ENCODE data around the gene ZFC3H1.
"Not testable (repeated sequence)": the region's sequence is repeated elsewhere in the genome, so short reads cannot be mapped to it uniquely, and the experiment has no call there.

Gene ZFC3H1

DNA sequence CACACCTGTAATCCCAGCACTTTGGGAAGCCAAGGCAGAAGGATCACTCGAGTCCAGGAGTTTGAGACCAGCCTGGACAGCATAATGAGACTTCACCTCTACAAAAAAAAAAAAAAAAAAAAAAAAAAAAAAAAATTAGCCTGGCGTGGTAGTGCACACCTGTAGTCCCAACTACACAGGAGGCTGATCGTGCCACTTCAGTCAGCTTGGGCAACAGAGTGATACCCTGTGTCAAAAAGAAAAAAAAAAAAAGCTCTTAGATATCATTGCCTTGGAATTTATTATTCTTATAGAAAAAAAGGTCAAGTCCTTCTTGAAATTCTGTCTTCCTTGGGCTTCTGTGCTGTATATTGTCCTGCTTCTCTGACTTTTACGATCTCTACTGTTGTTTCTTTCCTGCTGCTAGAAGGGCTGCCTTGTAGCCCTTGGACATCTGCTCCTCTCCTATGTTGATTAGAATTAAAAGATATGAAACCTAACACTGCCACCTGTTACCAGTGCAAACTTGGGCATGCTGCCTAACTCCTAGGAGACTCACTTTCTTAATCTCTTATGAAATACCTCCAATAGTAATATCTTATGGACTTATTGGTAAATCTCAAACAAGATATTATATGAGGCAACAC lies 28.0 kb upstream of the ZFC3H1 start:
- Histone ChIP-seq H3K4me2 (ENCODE audit: low read depth, low read length) (peak overlapping the region; percentile 93), H3K36me3 (replicated peaks; ENCODE audit: insufficient read depth, low read length) (no peaks in the 10 kb centered on the region), H3F3A (ENCODE audit: insufficient read depth, low read length) (peaks cover 65% of the 10 kb centered on the region), H3K9me2 (replicated peaks; ENCODE audit: insufficient read depth, low read length) (no peaks in the 10 kb centered on the region), H4K20me1 (ENCODE audit: insufficient read depth, low read length) (no peaks in the 10 kb centered on the region), H2AFZ (ENCODE audit: low read length) (no peak overlapping the region), H3K27ac (ENCODE audit: low read length) (peak overlapping the region; percentile 82), H3K4me1 (ENCODE audit: low read length) (peaks cover 41% of the 10 kb centered on the region), H3K27me3 (replicated peaks; ENCODE audit: insufficient read depth, low read length) (no peaks in the 10 kb centered on the region), H3K79me2 (ENCODE audit: low read length) (peaks cover 71% of the 10 kb centered on the region), H3K9me3 (replicated peaks; ENCODE audit: insufficient read depth, low read length) (no peaks in the 10 kb centered on the region), H3K4me3 (ENCODE audit: low read length) (peak overlapping the region; percentile 46), H3K9ac (ENCODE audit: low read length) (peak overlapping the region; percentile 81; the same call in 1 of the 2 replicates)
- DNase-seq, result peak; percentile 53
- no peak for TF ChIP-seq EZH2phosphoT487 (IDR thresholded peaks at IDR 0.05; ENCODE audit: low read length)
- TF ChIP-seq EZH2 (optimal IDR thresholded peaks at IDR 0.05; ENCODE audit: low read depth, low read length), result no peak
- TF ChIP-seq, protein P1, sequence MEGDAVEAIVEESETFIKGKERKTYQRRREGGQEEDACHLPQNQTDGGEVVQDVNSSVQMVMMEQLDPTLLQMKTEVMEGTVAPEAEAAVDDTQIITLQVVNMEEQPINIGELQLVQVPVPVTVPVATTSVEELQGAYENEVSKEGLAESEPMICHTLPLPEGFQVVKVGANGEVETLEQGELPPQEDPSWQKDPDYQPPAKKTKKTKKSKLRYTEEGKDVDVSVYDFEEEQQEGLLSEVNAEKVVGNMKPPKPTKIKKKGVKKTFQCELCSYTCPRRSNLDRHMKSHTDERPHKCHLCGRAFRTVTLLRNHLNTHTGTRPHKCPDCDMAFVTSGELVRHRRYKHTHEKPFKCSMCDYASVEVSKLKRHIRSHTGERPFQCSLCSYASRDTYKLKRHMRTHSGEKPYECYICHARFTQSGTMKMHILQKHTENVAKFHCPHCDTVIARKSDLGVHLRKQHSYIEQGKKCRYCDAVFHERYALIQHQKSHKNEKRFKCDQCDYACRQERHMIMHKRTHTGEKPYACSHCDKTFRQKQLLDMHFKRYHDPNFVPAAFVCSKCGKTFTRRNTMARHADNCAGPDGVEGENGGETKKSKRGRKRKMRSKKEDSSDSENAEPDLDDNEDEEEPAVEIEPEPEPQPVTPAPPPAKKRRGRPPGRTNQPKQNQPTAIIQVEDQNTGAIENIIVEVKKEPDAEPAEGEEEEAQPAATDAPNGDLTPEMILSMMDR (IDR thresholded peaks at IDR 0.05; ENCODE audit: low read length), result no peak

DNA sequence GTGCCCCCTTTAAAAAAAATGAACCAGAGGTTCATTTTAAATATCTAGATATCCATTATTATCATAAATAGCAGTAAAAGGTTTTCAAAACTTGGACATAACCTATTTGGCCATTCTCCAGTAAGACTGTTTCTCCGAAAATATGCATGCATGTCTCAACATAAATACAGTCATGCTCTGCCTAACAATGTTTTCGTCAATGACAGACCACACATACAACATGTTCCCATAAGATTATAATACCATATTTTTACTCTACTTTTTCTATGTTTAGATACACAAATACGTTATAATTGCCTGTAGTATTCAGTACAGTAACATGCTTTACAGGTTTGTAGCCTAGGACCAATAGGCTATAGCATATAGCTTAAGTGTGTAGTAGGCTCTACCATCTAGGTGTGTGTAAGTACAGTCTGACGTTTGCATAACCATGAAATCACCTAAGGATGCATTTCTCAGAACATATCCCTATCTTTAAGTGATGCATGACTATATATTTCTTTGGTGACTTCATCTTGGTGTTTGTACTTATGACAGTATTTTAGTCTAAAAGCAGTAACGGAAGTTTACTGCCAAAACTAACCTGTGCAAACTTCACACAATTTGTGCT lies 25.4 kb upstream of the ZFC3H1 start:
- peak overlapping the region; percentile 93 for H3K4me2 ChIP-seq (ENCODE audit: low read depth, low read length)
- H3K9me3 ChIP-seq (replicated peaks; ENCODE audit: insufficient read depth, low read length), result no peaks in the 10 kb centered on the region
- peaks cover 27% of the 10 kb centered on the region for H3K4me1 ChIP-seq (ENCODE audit: low read length)
- H3K36me3 ChIP-seq (replicated peaks; ENCODE audit: insufficient read depth, low read length), result no peaks in the 10 kb centered on the region
- H2AFZ ChIP-seq (ENCODE audit: low read length), result no peak overlapping the region
- peak; percentile 23 for DNase-seq
- peaks cover 72% of the 10 kb centered on the region for H3F3A ChIP-seq (ENCODE audit: insufficient read depth, low read length)
- H3K4me3 ChIP-seq (ENCODE audit: low read length), result peak overlapping the region; percentile 75
- H4K20me1 ChIP-seq (ENCODE audit: insufficient read depth, low read length), result no peaks in the 10 kb centered on the region
- no peaks in the 10 kb centered on the region for H3K27me3 ChIP-seq (replicated peaks; ENCODE audit: insufficient read depth, low read length)
- peak overlapping the region; percentile 81; the same call in 1 of the 2 replicates for H3K9ac ChIP-seq (ENCODE audit: low read length)
- TF ChIP-seq EZH2 (optimal IDR thresholded peaks at IDR 0.05; ENCODE audit: low read depth, low read length), result no peak
- TF ChIP-seq EZH2phosphoT487 (IDR thresholded peaks at IDR 0.05; ENCODE audit: low read length), result no peak
- TF ChIP-seq, protein P1 (IDR thresholded peaks at IDR 0.05; ENCODE audit: low read length), result no peak
- peak overlapping the region; percentile 82 for H3K27ac ChIP-seq (ENCODE audit: low read length)
- H3K9me2 ChIP-seq (replicated peaks; ENCODE audit: insufficient read depth, low read length), result no peaks in the 10 kb centered on the region
- H3K79me2 ChIP-seq (ENCODE audit: low read length), result peaks cover 60% of the 10 kb centered on the region

DNA sequence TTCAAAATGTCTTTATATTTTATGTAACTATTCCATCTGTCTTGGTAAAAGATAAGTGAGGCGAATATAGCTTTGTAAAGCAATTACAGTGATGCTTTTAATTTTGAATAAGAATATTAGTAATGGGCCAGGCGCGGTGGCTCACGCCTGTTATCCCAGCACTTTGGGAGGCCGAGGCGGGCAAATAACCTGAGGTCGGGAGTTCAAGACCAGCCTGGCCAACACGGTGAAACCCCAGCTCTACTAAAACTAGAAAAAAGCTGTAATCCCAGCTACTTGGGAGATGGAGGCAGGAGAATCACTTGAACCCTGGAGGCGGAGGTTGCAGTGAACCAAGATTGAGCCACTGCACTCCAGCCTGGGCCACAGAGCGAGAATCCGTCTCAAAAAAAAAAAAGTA lies 23.5 kb upstream of the ZFC3H1 start:
- H3K9me2 ChIP-seq (replicated peaks; ENCODE audit: insufficient read depth, low read length); H3K9me3 ChIP-seq (replicated peaks; ENCODE audit: insufficient read depth, low read length); H3K27me3 ChIP-seq (replicated peaks; ENCODE audit: insufficient read depth, low read length); H3K4me1 ChIP-seq (ENCODE audit: low read length); H4K20me1 ChIP-seq (ENCODE audit: insufficient read depth, low read length); DNase-seq; H3K36me3 ChIP-seq (replicated peaks; ENCODE audit: insufficient read depth, low read length): not testable (repeated sequence)
- Histone ChIP-seq H3K79me2 (ENCODE audit: low read length) (peaks cover 42% of the 10 kb centered on the region), H3K27ac (ENCODE audit: low read length) (peak overlapping the region; percentile 82), H2AFZ (ENCODE audit: low read length) (peak overlapping the region; percentile 21), H3K4me3 (ENCODE audit: low read length) (peak overlapping the region; percentile 75), H3F3A (ENCODE audit: insufficient read depth, low read length) (peaks cover 56% of the 10 kb centered on the region), H3K9ac (ENCODE audit: low read length) (peak overlapping the region; percentile 81), H3K4me2 (ENCODE audit: low read depth, low read length) (peak overlapping the region; percentile 93)

DNA sequence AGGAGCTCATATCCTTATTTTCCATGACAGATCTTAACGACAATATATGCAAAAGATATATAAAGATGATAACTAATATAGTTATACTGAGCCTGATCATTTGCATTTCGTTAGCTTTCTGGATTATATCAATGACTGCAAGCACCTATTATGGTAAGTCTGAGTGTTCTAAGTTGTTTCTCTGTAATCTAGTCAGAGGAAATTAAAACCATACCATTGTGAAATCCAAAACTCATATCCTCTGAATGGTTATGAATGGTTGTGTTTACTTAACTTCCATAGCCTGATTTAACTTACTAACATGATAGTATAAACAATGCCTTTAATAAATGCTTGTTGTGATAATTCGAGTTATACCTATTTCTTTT lies 23.0 kb upstream of the ZFC3H1 start:
- Histone ChIP-seq H3K9ac (ENCODE audit: low read length) (peak overlapping the region; percentile 81), H2AFZ (ENCODE audit: low read length) (peak overlapping the region; percentile 85), H3K9me3 (replicated peaks; ENCODE audit: insufficient read depth, low read length) (no peaks in the 10 kb centered on the region), H3K9me2 (replicated peaks; ENCODE audit: insufficient read depth, low read length) (no peaks in the 10 kb centered on the region), H3F3A (ENCODE audit: insufficient read depth, low read length) (peaks cover 51% of the 10 kb centered on the region), H3K27ac (ENCODE audit: low read length) (peak overlapping the region; percentile 82; the same call in 1 of the 2 replicates), H3K4me1 (ENCODE audit: low read length) (peaks cover 10% of the 10 kb centered on the region; the same call in 1 of the 2 replicates), H4K20me1 (ENCODE audit: insufficient read depth, low read length) (no peaks in the 10 kb centered on the region), H3K27me3 (replicated peaks; ENCODE audit: insufficient read depth, low read length) (no peaks in the 10 kb centered on the region), H3K4me3 (ENCODE audit: low read length) (peak overlapping the region; percentile 75), H3K79me2 (ENCODE audit: low read length) (peaks cover 39% of the 10 kb centered on the region), H3K36me3 (replicated peaks; ENCODE audit: insufficient read depth, low read length) (no peaks in the 10 kb centered on the region), H3K4me2 (ENCODE audit: low read depth, low read length) (peak overlapping the region; percentile 93)
- DNase-seq, result no peak
- TF ChIP-seq EZH2phosphoT487 (IDR thresholded peaks at IDR 0.05; ENCODE audit: low read length), result no peak
- no peak for TF ChIP-seq EZH2 (optimal IDR thresholded peaks at IDR 0.05; ENCODE audit: low read depth, low read length)
- TF ChIP-seq, protein P1 (IDR thresholded peaks at IDR 0.05; ENCODE audit: low read length), result no peak
